T-helper 2 cell treated with Interferon-gamma antibody and Interleukin-4, amounts not matched to agents 100 ng/mL and 5 ng/mL, for 36 hours (primary cell): ENCODE data around the gene TSSK2. TPM values are rescaled to one million over a fixed set of nuclear protein-coding genes. Genes with fewer than 3 reads are reported as not detected.
"Not testable (repeated sequence)": the region's sequence is repeated elsewhere in the genome, so short reads cannot be mapped to it uniquely, and the experiment has no call there.

Source experiments
- intact Hi-C: fragments of 100-400 bp; cut with micrococcal nuclease; formaldehyde crosslinking; loops from one replicate; pipeline ENCODE4 v1.15.1; 2023
- total RNA-seq: library from RNA; stranded (reverse); gene quantifications from 2 replicates; pipeline ENCODE4 v1.2.3, GENCODE V29; 2022

Gene TSSK2
- total RNA-seq: not detected in 2 replicates

DNA sequence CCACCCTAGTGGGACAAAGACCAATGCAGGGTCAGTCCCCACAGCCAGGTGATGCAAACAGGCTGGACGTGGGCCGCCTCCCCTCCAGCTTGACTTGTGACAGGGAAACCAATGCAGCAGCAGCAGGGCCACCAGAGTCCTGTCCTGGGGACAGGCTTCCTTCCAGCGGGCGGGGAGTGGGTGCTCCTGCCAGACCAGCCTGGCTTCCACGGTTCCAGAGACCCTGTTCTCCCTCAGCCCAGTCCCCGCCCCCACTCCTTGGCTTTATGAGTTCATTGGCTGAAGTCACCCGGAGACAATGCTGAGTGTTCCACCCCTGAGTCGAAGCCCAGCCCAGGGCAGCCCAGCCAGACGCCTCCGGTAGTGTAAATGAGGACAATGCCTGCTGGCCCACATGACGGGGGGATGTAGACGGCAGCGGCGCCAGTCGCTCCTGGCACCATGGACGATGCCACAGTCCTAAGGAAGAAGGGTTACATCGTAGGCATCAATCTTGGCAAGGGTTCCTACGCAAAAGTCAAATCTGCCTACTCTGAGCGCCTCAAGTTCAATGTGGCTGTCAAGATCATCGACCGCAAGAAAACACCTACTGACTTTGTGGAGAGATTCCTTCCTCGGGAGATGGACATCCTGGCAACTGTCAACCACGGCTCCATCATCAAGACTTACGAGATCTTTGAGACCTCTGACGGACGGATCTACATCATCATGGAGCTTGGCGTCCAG is at the start of gene TSSK2:
Gene TSSK2, plus strand, starts transcription at position 350 of the 726 bp plus-strand sequence. Its CDS starts 92 bp downstream, at position 442.
- intact Hi-C loops: no loop called here

- intact Hi-C loops: no loop called here
Observed at GRCh38 chr22:19081351-19081750, 49.8 kb upstream of the TSSK2 start.

- intact Hi-C loops: no loop called here
Observed at GRCh38 chr22:19082101-19082500, 49.0 kb upstream of the TSSK2 start.

GRCh38 chr22:19082793-19083192 is 48.3 kb upstream of the TSSK2 start:
- intact Hi-C loops: no loop called here

DNA sequence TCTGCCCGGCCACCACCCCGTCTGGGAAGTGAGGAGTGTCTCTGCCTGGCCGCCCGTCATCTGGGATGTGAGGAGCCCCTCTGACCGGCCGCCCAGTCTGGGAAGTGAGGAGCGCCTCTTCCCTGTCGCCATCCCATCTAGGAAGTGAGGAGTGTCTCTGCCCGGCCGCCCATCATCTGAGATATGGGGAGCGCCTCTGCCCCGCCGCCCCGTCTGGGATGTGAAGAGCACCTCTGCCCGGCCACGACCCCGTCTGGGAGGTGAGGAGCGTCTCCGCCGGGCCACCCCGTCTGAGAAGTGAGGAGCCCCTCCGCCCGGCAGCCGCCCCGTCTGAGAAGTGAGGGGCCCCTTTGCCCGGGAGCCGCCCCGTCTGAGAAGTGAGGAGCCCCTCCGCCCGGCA is 47.0 kb upstream of the TSSK2 start:
- intact Hi-C loops: not testable (repeated sequence)

- intact Hi-C loops: not testable (repeated sequence)
Observed at GRCh38 chr22:19084586-19084985, 46.5 kb upstream of the TSSK2 start.

- intact Hi-C loops: no loop called here
Observed at GRCh38 chr22:19085233-19085718, 45.8 kb upstream of the TSSK2 start.

- intact Hi-C loops: no loop called here
Observed at GRCh38 chr22:19086417-19086816, 44.7 kb upstream of the TSSK2 start.

DNA sequence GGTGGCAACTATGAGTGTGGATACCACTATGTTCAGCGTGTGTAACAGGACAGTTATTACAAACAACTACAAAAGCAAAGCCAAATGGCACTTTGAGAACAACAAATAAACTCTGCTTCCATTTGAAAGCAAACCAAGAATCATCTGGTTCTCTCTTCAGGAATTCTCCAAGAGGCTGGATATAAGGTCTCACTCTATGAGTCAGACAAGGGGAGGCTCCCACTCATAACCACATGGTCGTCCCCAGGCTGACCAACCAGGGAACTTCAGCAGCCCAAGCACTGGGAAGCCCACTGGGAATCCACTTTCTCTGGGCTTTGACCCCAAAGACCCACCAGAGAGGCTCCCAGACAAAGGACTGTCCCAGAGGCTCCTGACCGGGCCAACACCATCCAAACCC is 44.2 kb upstream of the TSSK2 start:
- intact Hi-C loops: no loop called here

DNA sequence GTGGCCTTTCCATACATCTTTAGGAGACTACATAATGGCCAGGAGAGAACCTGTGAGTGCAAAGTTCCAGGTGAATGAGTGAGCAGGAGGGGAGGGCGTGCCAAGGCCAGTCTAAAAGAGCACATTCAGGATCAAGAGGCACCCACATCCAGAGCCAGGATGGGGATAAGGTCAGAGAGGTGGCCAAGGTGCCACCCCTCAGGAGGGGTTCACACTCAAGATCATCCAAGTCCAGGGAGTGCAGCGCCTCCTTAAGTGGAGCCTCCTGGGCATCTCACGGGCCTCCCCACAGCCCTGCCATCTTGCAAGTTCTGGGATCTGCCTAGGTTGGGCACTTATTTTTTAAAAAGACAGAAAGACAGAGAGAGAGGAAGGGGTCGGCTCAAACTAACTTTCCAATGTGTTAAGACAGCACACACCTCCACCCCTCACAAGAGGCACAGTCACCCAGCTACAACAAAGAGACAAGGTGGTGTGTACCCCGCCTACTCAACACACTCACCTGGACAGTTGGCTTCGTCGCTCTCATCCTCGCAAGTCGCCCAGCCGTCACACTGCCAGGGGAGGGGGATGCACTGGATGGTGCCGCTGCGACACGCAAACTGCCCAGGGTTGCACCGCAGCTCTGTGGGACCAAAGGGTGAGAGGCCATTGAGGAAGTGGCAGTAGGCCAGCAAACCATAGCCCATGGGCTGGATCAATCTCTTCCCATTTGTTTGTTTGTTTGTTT is 42.1 kb upstream of the TSSK2 start:
- intact Hi-C loops: no loop called here

DNA sequence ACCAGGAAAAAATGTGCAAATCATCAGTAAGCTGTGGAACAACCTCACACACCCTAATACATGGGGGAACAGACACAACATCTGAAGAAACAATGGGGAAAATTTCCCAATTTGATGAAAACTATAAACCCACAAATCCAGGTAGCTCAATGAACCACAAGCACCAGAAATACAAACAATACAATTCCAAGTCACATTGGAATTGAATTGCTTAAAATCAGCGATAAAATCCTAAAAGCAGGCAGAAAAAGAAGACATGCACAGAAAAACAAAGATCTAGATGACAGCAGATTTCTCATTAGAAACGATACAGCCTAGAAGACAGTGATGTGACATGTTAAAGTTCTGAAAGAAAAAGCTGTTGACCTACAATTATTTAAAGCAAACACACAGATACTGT is 40.9 kb upstream of the TSSK2 start:
- intact Hi-C loops: no loop called here

DNA sequence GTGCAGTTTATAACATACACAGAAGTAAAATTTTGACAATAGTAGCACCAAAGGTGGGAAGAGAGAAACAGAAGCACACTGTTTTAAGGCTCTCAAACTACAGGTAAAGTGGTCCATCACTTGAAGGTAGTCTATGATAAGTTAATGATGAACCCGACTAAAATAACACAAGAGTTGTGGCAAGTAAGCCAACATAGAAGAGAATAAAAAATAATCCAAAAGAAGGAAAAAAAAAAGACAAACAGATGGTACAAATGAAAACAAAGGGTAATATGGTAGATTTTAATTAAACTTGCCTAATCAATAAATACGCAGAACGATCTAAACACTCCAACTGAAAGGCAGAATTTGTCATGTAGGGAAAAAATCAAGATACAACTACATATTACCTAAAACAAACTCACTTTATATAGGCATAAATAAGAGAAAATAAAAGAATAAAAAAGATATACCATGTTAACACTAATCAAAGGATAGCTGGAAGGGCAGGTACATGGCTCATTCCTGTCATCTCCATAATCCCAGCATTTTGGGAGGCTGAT is 40.5 kb upstream of the TSSK2 start:
- intact Hi-C loops: no loop called here

- intact Hi-C loops: no loop called here
Observed at GRCh38 chr22:19092725-19093124, 38.4 kb upstream of the TSSK2 start.

- intact Hi-C loops: no loop called here
Observed at GRCh38 chr22:19094393-19094997, 36.6 kb upstream of the TSSK2 start.

- intact Hi-C loops: no loop called here
Observed at GRCh38 chr22:19096555-19096954, 34.6 kb upstream of the TSSK2 start.

DNA sequence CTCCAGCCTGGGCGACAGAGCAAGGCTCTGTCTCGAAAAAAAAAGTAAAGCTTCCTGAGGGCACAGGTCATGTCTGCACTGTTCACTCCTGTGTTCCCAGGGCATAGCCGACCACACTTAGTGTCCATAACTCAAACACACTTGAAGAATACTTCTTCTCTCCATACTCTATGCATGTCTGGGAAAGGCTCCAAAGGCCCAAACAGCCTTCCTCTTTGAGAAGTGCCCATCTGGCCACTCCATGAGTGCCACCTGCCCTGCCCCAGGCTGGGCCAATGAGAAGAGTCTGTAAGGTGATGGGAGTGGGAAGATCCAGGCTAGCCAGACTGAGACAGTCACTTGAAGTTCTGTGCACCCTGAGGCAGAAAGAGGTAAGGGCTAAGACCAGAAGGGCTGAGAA is 33.6 kb upstream of the TSSK2 start:
- intact Hi-C loops: no loop called here

GRCh38 chr22:19098157-19098556 is 33.0 kb upstream of the TSSK2 start:
- intact Hi-C loops: no loop called here

- intact Hi-C loops: no loop called here
Observed at GRCh38 chr22:19103880-19104821, 27.0 kb upstream of the TSSK2 start.

- intact Hi-C loops: no loop called here
Observed at GRCh38 chr22:19105456-19105855, 25.7 kb upstream of the TSSK2 start.

- intact Hi-C loops: no loop called here
Observed at GRCh38 chr22:19105867-19106802, 25.0 kb upstream of the TSSK2 start.
